Spinal cord (tissue), 10 donors: ENCODE data around the gene GOLGB1. TPM values are rescaled to one million over a fixed set of nuclear protein-coding genes. Genes with fewer than 3 reads are reported as not detected.
A peak's percentile ranks its signal among the peaks of the same experiment; 100 is the strongest.
"Not testable (repeated sequence)": the region's sequence is repeated elsewhere in the genome, so short reads cannot be mapped to it uniquely, and the experiment has no call there.

Experiments
- DNase-seq, 6 donors: peaks; one replicate each; pipeline versions ENCODE4 v3.0.0 to v3.0.0-alpha.2; 2013 to 2015; ENCODE audit warnings: low spot score in 6 of 6, low read depth in 4 of 6
- H3K27ac ChIP-seq: one replicate; pipeline ENCODE4 v1.5.1; 2013; ENCODE audit warnings: low read depth, low read length, control low read depth
- H3K27me3 ChIP-seq: one replicate; pipeline ENCODE4 v1.6.1; 2013; ENCODE audit warnings: low read length; ENCODE audit not compliant: control insufficient read depth, insufficient read depth
- H3K36me3 ChIP-seq: one replicate; pipeline ENCODE4 v1.6.1; 2013; ENCODE audit warnings: low read length; ENCODE audit not compliant: control insufficient read depth, insufficient read depth
- H3K4me1 ChIP-seq: one replicate; pipeline ENCODE4 v1.6.1; 2013; ENCODE audit warnings: low read length; ENCODE audit not compliant: control insufficient read depth, insufficient read depth
- H3K4me3 ChIP-seq: one replicate; pipeline ENCODE4 v1.5.1; 2013; ENCODE audit warnings: low read depth, low read length, control low read depth
- H3K9me3 ChIP-seq: one replicate; pipeline ENCODE4 v1.6.1; 2013; ENCODE audit warnings: low read length; ENCODE audit not compliant: control insufficient read depth, insufficient read depth
- WGBS: methylation state at CpG from one replicate; pipeline ENCODE4 v1.1.5; 2013; ENCODE audit warnings: missing lambda C conversion rate; ENCODE audit not compliant: insufficient coverage; 5-methylcytosine and 5-hydroxymethylcytosine counted together
- long read RNA-seq, 4 donors: transcript quantifications; one replicate each; lab custom pipeline, GENCODE V29; 2026
- polyA plus RNA-seq, 2 donors: library from polyadenylated mRNA; unstranded; fragments of 120-200 nt; gene quantifications; one replicate each; pipeline ENCODE4 v1.2.1, GENCODE V29; 2013; ENCODE audit not compliant: insufficient read length in 2 of 2
- total RNA-seq, 2 donors: library from RNA; depleted of rRNA in 1 of 2; stranded (reverse); fragments of 120-200 nt in 1 of 2; fragments of >200 nt in 1 of 2; gene quantifications; one replicate each; pipeline versions ENCODE4 v1.2.3 to v1.2.4, GENCODE V29; 2013 to 2014
- donor health status: healthy.

Gene GOLGB1
- total RNA-seq (10 to 100 TPM; 53.9 to 74.3 TPM), polyA plus RNA-seq (10 to 100 TPM; 40.0 to 42.1 TPM)
- long read RNA-seq, donor 1, partial matches to known transcripts, result 8 of 8 reads
- long read RNA-seq, donor 1, other reads (novel, unspliced or antisense), result 0 of 8 reads
- long read RNA-seq, donor 2, partial matches to known transcripts, result 5 of 5 reads
- long read RNA-seq, donor 2, other reads (novel, unspliced or antisense), result 0 of 5 reads
- long read RNA-seq, donor 3, result 0 reads
- long read RNA-seq, donor 4, partial matches to known transcripts, result 28 of 29 reads
- long read RNA-seq, donor 4, other reads (novel, unspliced or antisense), result 0 of 29 reads

- 0% methylated on average over 41 of the region's 51 CpGs for WGBS
- H3K4me1 ChIP-seq, result peaks cover 3% of the 10 kb centered on the region
- H3K27me3 ChIP-seq, result no peaks in the 10 kb centered on the region
- DNase-seq, result peak; percentile 95 to 100 (median 97)
- H3K9me3 ChIP-seq, result no peaks in the 10 kb centered on the region
- no peaks in the 10 kb centered on the region for H3K36me3 ChIP-seq
- H3K4me3 ChIP-seq, result peak within 1 kb of the TSS; percentile 96
- H3K27ac ChIP-seq, result peak within 1 kb of the TSS; percentile 92
Observed at GRCh38 chr3:121749276-121750086, at the start of gene GOLGB1. Gene GOLGB1 (minus strand): TSS chr3:121749741. CDS start chr3:121730971, 18,770 bp downstream.

- Histone ChIP-seq H3K36me3 (no peaks in the 10 kb centered on the region), H3K9me3 (no peaks in the 10 kb centered on the region), H3K4me1 (no peaks in the 10 kb centered on the region), H3K4me3 (no peak overlapping the region), H3K27ac (no peak overlapping the region), H3K27me3 (no peaks in the 10 kb centered on the region)
- no peak for DNase-seq
- no CpG with 5 or more reads among the region's 1 CpG for WGBS
Observed at GRCh38 chr3:121796970-121797369, 47.4 kb upstream of the GOLGB1 start.

GRCh38 chr3:121794264-121794983 is 44.9 kb upstream of the GOLGB1 start:
- Histone ChIP-seq H3K36me3 (peaks cover 4% of the 10 kb centered on the region), H3K4me1 (no peaks in the 10 kb centered on the region), H3K9me3 (no peaks in the 10 kb centered on the region), H3K27ac (no peak overlapping the region), H3K4me3 (no peak overlapping the region), H3K27me3 (no peaks in the 10 kb centered on the region)
- DNase-seq, result no peak
- WGBS, result no CpG with 5 or more reads among the region's 2 CpGs

GRCh38 chr3:121793078-121793477 is 43.5 kb upstream of the GOLGB1 start:
- no CpG with 5 or more reads among the region's 3 CpGs for WGBS
- no peaks in the 10 kb centered on the region for H3K4me1 ChIP-seq
- no peak for DNase-seq
- no peak overlapping the region for H3K4me3 ChIP-seq
- H3K36me3 ChIP-seq, result peaks cover 4% of the 10 kb centered on the region
- H3K27me3 ChIP-seq, result no peaks in the 10 kb centered on the region
- no peak overlapping the region for H3K27ac ChIP-seq
- no peaks in the 10 kb centered on the region for H3K9me3 ChIP-seq

GRCh38 chr3:121786485-121786884 is 36.9 kb upstream of the GOLGB1 start:
- WGBS, result no CpG with 5 or more reads among the region's 2 CpGs
- no peaks in the 10 kb centered on the region for H3K4me1 ChIP-seq
- no peak overlapping the region for H3K27ac ChIP-seq
- no peaks in the 10 kb centered on the region for H3K9me3 ChIP-seq
- H3K27me3 ChIP-seq, result no peaks in the 10 kb centered on the region
- H3K36me3 ChIP-seq, result peaks cover 4% of the 10 kb centered on the region
- no peak for DNase-seq
- H3K4me3 ChIP-seq, result no peak overlapping the region

- 92% methylated on average over 6 of the region's 8 CpGs for WGBS
- H3K4me3 ChIP-seq, H3K27me3 ChIP-seq, H3K9me3 ChIP-seq, H3K27ac ChIP-seq, H3K4me1 ChIP-seq, DNase-seq: not testable (repeated sequence)
- H3K36me3 ChIP-seq, result peaks cover 10% of the 10 kb centered on the region
Observed at GRCh38 chr3:121782784-121783183, 33.2 kb upstream of the GOLGB1 start.

GRCh38 chr3:121781611-121782010 is 32.1 kb upstream of the GOLGB1 start:
- Histone ChIP-seq H3K4me3 (no peak overlapping the region), H3K27me3 (no peaks in the 10 kb centered on the region), H3K27ac (no peak overlapping the region), H3K9me3 (no peaks in the 10 kb centered on the region), H3K4me1 (no peaks in the 10 kb centered on the region), H3K36me3 (peaks cover 12% of the 10 kb centered on the region)
- WGBS, result no CpG with 5 or more reads among the region's 7 CpGs
- DNase-seq, result no peak

GRCh38 chr3:121775095-121775494 is 25.6 kb upstream of the GOLGB1 start:
- H3K36me3 ChIP-seq, result peaks cover 26% of the 10 kb centered on the region
- H3K27me3 ChIP-seq, H3K27ac ChIP-seq, H3K4me1 ChIP-seq, H3K4me3 ChIP-seq, DNase-seq, H3K9me3 ChIP-seq: not testable (repeated sequence)
- no CpG with 5 or more reads among the region's 4 CpGs for WGBS

- no peaks in the 10 kb centered on the region for H3K4me1 ChIP-seq
- no peak for DNase-seq
- H3K27me3 ChIP-seq, result no peaks in the 10 kb centered on the region
- H3K36me3 ChIP-seq, result peaks cover 21% of the 10 kb centered on the region
- H3K27ac ChIP-seq, result no peak overlapping the region
- WGBS, result no CpG with 5 or more reads among the region's 1 CpG
- H3K4me3 ChIP-seq, result no peak overlapping the region
- no peaks in the 10 kb centered on the region for H3K9me3 ChIP-seq
Observed at GRCh38 chr3:121769246-121769645, 19.7 kb upstream of the GOLGB1 start.
